H1 (cell line): Measurements from ENCODE around the gene SMIM38. TPM values are rescaled to one million over a fixed set of nuclear protein-coding genes. Genes with fewer than 3 reads are reported as not detected.

Experiments
- CTCF ChIA-PET: fragments of 300-600 bp; sonication (Branson Sonifier 250); formaldehyde crosslinking; loops from one replicate; lab custom pipeline; 2021; ENCODE audit not compliant: partially characterized antibody; lab: Charles Lee
- POLR2A ChIA-PET: fragments of 300-600 bp; sonication (Branson Sonifier 250); formaldehyde crosslinking; loops from one replicate; lab custom pipeline; 2021; ENCODE audit warnings: inconsistent platforms; ENCODE audit not compliant: partially characterized antibody; lab: Charles Lee
- DNase-seq, 2 experiments: peaks; one replicate each; pipeline versions ENCODE4 v3.0.0 to v3.0.0-alpha.2; 2010 to 2022; ENCODE audit warnings: low spot score in 2 of 2, low read depth in 1 of 2, mixed read lengths in 1 of 2
- FAIRE-seq: peaks from 2 replicates; lab custom pipeline; 2011; peaks lifted over from hg19 to GRCh38; lab: Jason Lieb, UNC
- H2AFZ ChIP-seq: 2 replicates; pipeline ENCODE4 v1.8.1; 2012; ENCODE audit warnings: low read length, inconsistent platforms
- H2AK5ac ChIP-seq: 2 replicates; pipeline ENCODE4 v1.6.1; 2013; ENCODE audit warnings: low read depth, low read length
- H2BK120ac ChIP-seq: replicated peaks from 2 replicates; pipeline ENCODE3; 2013; ENCODE audit warnings: low read depth, low read length, inconsistent platforms
- H2BK12ac ChIP-seq: 2 replicates; pipeline ENCODE4 v1.6.1; 2013; ENCODE audit warnings: low read depth, low read length
- H2BK15ac ChIP-seq: 2 replicates; pipeline ENCODE4 v1.6.1; 2013; ENCODE audit warnings: low read length
- H2BK20ac ChIP-seq: 2 replicates; pipeline ENCODE4 v1.6.1; 2013; ENCODE audit warnings: low read length
- H2BK5ac ChIP-seq: 2 replicates; pipeline ENCODE4 v1.6.1; 2013; ENCODE audit warnings: low read depth, low read length
- H3K14ac ChIP-seq: 2 replicates; pipeline ENCODE4 v1.6.1; 2013; ENCODE audit warnings: inconsistent platforms; ENCODE audit not compliant: insufficient read length
- H3K18ac ChIP-seq: 2 replicates; pipeline ENCODE4 v1.6.1; 2013; ENCODE audit warnings: low read length; ENCODE audit errors: extremely low read depth
- H3K23ac ChIP-seq: 2 replicates; pipeline ENCODE4 v1.6.1; 2013; ENCODE audit warnings: inconsistent platforms; ENCODE audit not compliant: insufficient read length
- H3K23me2 ChIP-seq: 2 replicates; pipeline ENCODE4 v1.6.1; 2013; ENCODE audit warnings: low read depth, low read length
- H3K27ac ChIP-seq: 2 replicates; pipeline ENCODE4 v1.6.1; 2011; ENCODE audit warnings: low read depth, low read length, inconsistent platforms
- H3K27me3 ChIP-seq, 4 experiments: replicated peaks in 1 of 4; 1 replicate in 1 of 4; 2 replicates in 3 of 4; pipeline versions ENCODE4 v1.6.1 to v1.8.1; 2011 to 2013; ENCODE audit warnings: low read length in 3 of 4, mild to moderate bottlenecking in 3 of 4, inconsistent platforms in 2 of 4, mixed read lengths in 2 of 4, moderate library complexity in 1 of 4; ENCODE audit not compliant: control insufficient read depth in 3 of 4, insufficient read depth in 3 of 4; ENCODE audit errors: extremely low read depth in 1 of 4
- H3K36me3 ChIP-seq, 4 experiments: 2 replicates each; pipeline versions ENCODE4 v1.6.1 to v1.8.1; 2011 to 2013; ENCODE audit warnings: mild to moderate bottlenecking in 4 of 4, low read length in 3 of 4, moderate library complexity in 2 of 4, control low read depth in 1 of 4, inconsistent platforms in 1 of 4; ENCODE audit not compliant: insufficient read depth in 4 of 4, control insufficient read depth in 2 of 4
- H3K4ac ChIP-seq: replicated peaks from 2 replicates; pipeline ENCODE3; 2013; ENCODE audit warnings: low read length, low read depth, mixed read lengths, inconsistent platforms; ENCODE audit not compliant: insufficient read length
- H3K4me1 ChIP-seq, 4 experiments: replicated peaks in 1 of 4; 1 replicate in 1 of 4; 2 replicates in 3 of 4; pipeline versions ENCODE4 v1.6.1 to v1.8.1; 2011 to 2013; ENCODE audit warnings: low read length in 3 of 4, inconsistent platforms in 2 of 4, mixed read lengths in 1 of 4; ENCODE audit not compliant: insufficient read depth in 4 of 4, control insufficient read depth in 3 of 4
- H3K4me2 ChIP-seq, 2 experiments: 2 replicates each; pipeline versions ENCODE4 v1.6.1 to v1.8.1; 2011 to 2013; ENCODE audit warnings: low read depth in 2 of 2, low read length in 2 of 2, control low read depth in 1 of 2, inconsistent platforms in 1 of 2, mild to moderate bottlenecking in 1 of 2; ENCODE audit not compliant: insufficient read depth in 1 of 2
- H3K4me3 ChIP-seq, 4 experiments: fragments of 200-600, 300-600 bp in 1 of 4; sonication (generic), shearing (Covaris generic), sonication (Bioruptor Twin) in 1 of 4; 2 replicates each; pipeline versions ENCODE4 v1.5.1 to v1.8.1; 2011 to 2016; ENCODE audit warnings: low read length in 4 of 4, low read depth in 3 of 4, control low read depth in 2 of 4, inconsistent platforms in 2 of 4, mild to moderate bottlenecking in 2 of 4, mixed read lengths in 1 of 4, moderate library complexity in 1 of 4; ENCODE audit not compliant: insufficient read depth in 2 of 4; ENCODE audit errors: extremely low read depth in 1 of 4
- H3K56ac ChIP-seq: replicated peaks from 2 replicates; pipeline ENCODE3; 2013; ENCODE audit warnings: low read depth, mild to moderate bottlenecking, mixed read lengths, low read length, inconsistent platforms; ENCODE audit not compliant: insufficient read length
- H3K79me1 ChIP-seq: 2 replicates; pipeline ENCODE4 v1.6.1; 2013; ENCODE audit warnings: low read depth, low read length, control low read depth
- H3K79me2 ChIP-seq, 2 experiments: 2 replicates each; pipeline versions ENCODE4 v1.6.1 to v1.8.1; 2012 to 2013; ENCODE audit warnings: low read length in 2 of 2, mild to moderate bottlenecking in 2 of 2, inconsistent platforms in 1 of 2; ENCODE audit not compliant: insufficient read depth in 2 of 2, control insufficient read depth in 1 of 2
- H3K9ac ChIP-seq, 4 experiments: replicated peaks in 1 of 4; 1 replicate in 1 of 4; 2 replicates in 3 of 4; pipeline versions ENCODE4 v1.6.1 to v1.8.1; 2011 to 2013; ENCODE audit warnings: low read depth in 3 of 4, low read length in 3 of 4, control low read depth in 2 of 4, mild to moderate bottlenecking in 2 of 4, moderate library complexity in 2 of 4, inconsistent platforms in 1 of 4; ENCODE audit errors: extremely low read depth in 1 of 4
- H3K9me3 ChIP-seq, 2 experiments: 2 replicates each; pipeline versions ENCODE4 v1.6.1 to v1.8.1; 2012 to 2013; ENCODE audit warnings: mild to moderate bottlenecking in 2 of 2, moderate library complexity in 2 of 2, control low read depth in 1 of 2, inconsistent platforms in 1 of 2, low read depth in 1 of 2, low read length in 1 of 2, mixed read lengths in 1 of 2; ENCODE audit not compliant: insufficient read depth in 2 of 2
- H4K20me1 ChIP-seq, 2 experiments: replicated peaks in 1 of 2; 2 replicates each; pipeline versions ENCODE3 to v1.8.1; 2011 to 2013; ENCODE audit warnings: inconsistent platforms in 2 of 2, low read length in 2 of 2, mild to moderate bottlenecking in 1 of 2; ENCODE audit not compliant: insufficient read depth in 2 of 2, control insufficient read depth in 1 of 2
- H4K5ac ChIP-seq: 2 replicates; pipeline ENCODE4 v1.6.1; 2013; ENCODE audit warnings: low read length, low read depth, mixed read lengths, inconsistent platforms; ENCODE audit not compliant: insufficient read length
- H4K8ac ChIP-seq: 2 replicates; pipeline ENCODE4 v1.8.0; 2013; ENCODE audit warnings: mild to moderate bottlenecking, moderate library complexity, low read length, inconsistent platforms; ENCODE audit not compliant: insufficient read depth; ENCODE audit errors: extremely low read depth
- H4K91ac ChIP-seq: replicated peaks from 2 replicates; pipeline ENCODE3; 2013; ENCODE audit warnings: low read length, mixed read lengths, inconsistent platforms; ENCODE audit not compliant: insufficient read length
- ATF2 ChIP-seq: IDR thresholded peaks from 2 replicates; pipeline ENCODE4 v1.6.1; 2012; ENCODE audit warnings: low read length, inconsistent platforms
- CBX8 ChIP-seq: fragments of 300-800, 300-1000 bp; sonication (generic); IDR thresholded peaks from 2 replicates; pipeline ENCODE4 v1.7.1; 2016; ENCODE audit warnings: low read depth, low read length, borderline replicate concordance
- CHD1 ChIP-seq: IDR thresholded peaks from 2 replicates; pipeline ENCODE4 v1.6.1; 2012; ENCODE audit warnings: low read depth, low read length, improper control_type of control experiment
- GABPA ChIP-seq: IDR thresholded peaks from 2 replicates; pipeline ENCODE4 v1.6.1; 2011; ENCODE audit warnings: mild to moderate bottlenecking, low read length, moderate library complexity, borderline replicate concordance; ENCODE audit not compliant: insufficient read depth
- SAP30 ChIP-seq: fragments of 300-600 bp; sonication (generic); IDR thresholded peaks from 2 replicates; pipeline ENCODE4 v1.7.1; 2012; ENCODE audit warnings: low read length, moderate library complexity, mild to moderate bottlenecking, inconsistent platforms; ENCODE audit not compliant: insufficient read depth, insufficient replicate concordance
- SP4 ChIP-seq: IDR thresholded peaks from 2 replicates; pipeline ENCODE4 v1.6.1; 2012; ENCODE audit warnings: low read length, inconsistent platforms
- TBP ChIP-seq: IDR thresholded peaks from 2 replicates; pipeline ENCODE4 v1.6.1; 2011; ENCODE audit warnings: low read depth, low read length, improper control_type of control experiment
- YY1 ChIP-seq: IDR thresholded peaks from 2 replicates; pipeline ENCODE4 v1.6.1; 2011; ENCODE audit warnings: low read depth, mild to moderate bottlenecking, low read length
- WGBS, 2 experiments: shearing (Covaris generic) in 1 of 2; methylation state at CpG; one replicate each; pipeline versions ENCODE4 v1.1.6 to v1.1.7; 2013 to 2015; ENCODE audit warnings: low lambda C conversion rate in 2 of 2, mixed read lengths in 2 of 2, inconsistent platforms in 1 of 2, low coverage in 1 of 2, missing lambda C conversion rate in 1 of 2; ENCODE audit not compliant: insufficient replicate concordance in 2 of 2, insufficient coverage in 1 of 2, insufficient read length in 1 of 2; ENCODE audit errors: extremely low coverage in 1 of 2, missing lambda C conversion rate in 1 of 2; 5-methylcytosine and 5-hydroxymethylcytosine counted together
- polyA plus RNA-seq, 7 experiments: library from polyadenylated mRNA; depleted of rRNA in 3 of 7; stranded (reverse) in 5 of 7; unstranded in 2 of 7; fragments of >200 nt in 5 of 7; fragments of 200-250 nt in 2 of 7; gene quantifications; 1 replicate in 5 of 7; 2 replicates in 1 of 7; 4 replicates in 1 of 7; pipeline versions ENCODE4 v1.2.1 to v1.2.3, GENCODE V29; 2011 to 2013; ENCODE audit warnings: missing spikeins in 2 of 7, mixed read lengths in 2 of 7
- total RNA-seq: library from RNA; stranded (reverse); fragmentation: NEBNext Ultra II Directional; extraction: Animal tissue kit (Norgen Biotek cat#: 25700); gene quantifications from 2 replicates; pipeline ENCODE4 v1.2.1, GENCODE V29; 2021

SMIM38 gene
- total and polyA plus RNA-seq, 2 of the 8 experiments (the other 6 are each of a cell fraction or from before 2014, with no cell fraction given), result 0.17 to 0.20 TPM

DNA sequence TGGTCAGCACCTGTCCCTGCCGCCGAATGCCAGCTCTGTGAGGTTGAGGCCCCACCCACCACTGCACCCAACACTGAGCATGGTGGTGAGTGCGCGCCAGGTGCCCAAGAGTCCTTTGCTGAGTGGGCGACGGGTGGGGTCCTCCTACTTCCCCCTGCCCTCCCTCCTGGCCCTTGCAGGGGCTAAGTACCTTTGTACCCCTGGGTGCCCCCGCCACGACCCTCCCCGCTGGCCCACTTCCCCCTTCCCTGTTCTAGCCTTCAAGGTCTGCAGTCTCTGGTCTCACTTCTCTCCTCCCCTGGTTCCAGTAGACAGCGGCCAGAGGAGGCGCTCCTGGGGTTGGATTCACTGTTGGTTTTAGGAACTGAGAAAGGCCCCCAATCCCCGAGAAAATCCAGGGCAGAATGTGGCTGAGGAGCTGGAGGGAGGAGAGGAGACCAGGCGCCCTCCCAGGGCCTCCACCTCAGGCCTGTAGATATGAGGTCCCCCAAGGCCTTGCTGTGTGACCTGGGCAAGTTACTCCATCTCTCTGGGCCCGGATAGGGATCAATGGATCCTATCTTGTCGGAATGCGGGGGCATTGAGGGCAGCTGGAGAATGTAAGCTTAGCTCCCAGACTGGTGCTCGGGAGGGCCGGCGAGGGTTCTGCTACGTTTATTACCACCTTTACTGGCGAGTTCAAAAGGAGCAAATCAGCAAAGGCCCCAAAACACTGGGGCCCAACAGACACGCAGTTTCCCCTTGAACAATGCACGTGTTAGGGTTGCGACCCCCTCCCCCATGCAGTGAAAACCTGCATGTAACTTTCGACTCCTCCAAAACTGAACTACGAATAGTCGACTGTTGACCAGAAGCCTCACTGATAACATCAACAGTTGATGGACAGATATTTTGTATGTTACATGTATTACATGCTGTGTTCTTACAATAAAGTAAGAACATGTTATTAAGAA, 31.9 kb upstream of the SMIM38 start:
- FAIRE-seq (no peak), DNase-seq (peak in 1 of 2 experiments; percentile 63)
- Histone ChIP-seq H3K23ac (no peak overlapping the region), H2BK5ac (peak overlapping the region; percentile 96; the same call in 1 of the 2 replicates), H4K20me1 (no peaks in the 10 kb centered on the region), H3K79me1 (no peaks in the 10 kb centered on the region), H2BK15ac (peak overlapping the region; percentile 72; the same call in 1 of the 2 replicates), H4K5ac (peak overlapping the region; percentile 61), H3K27ac (no peak overlapping the region), H3K79me2 (no peaks in the 10 kb centered on the region), H3K14ac (no peak overlapping the region), H3K27me3 (peaks cover 0 to 4% (median under 1%) of the 10 kb centered on the region in 4 experiments; a peak in 3 of 7 replicates), H2AK5ac (no peak overlapping the region), H4K91ac (peak overlapping the region; percentile 94), H3K4ac (peak overlapping the region; percentile 71), H3K9ac (no peak overlapping the region; a peak in 1 of 7 replicates), H3K9me3 (peaks cover 0 to under 1% of the 10 kb centered on the region in 2 experiments; a peak in 3 of 4 replicates), H2BK120ac (peak overlapping the region; percentile 82), H4K8ac (no peak overlapping the region; the same call in 1 of the 2 replicates), H2AFZ (no peak overlapping the region), H3K4me1 (peaks cover 0 to 26% (median 18%) of the 10 kb centered on the region in 4 experiments; a peak in 6 of 7 replicates), H3K56ac (no peak overlapping the region), H3K4me2 (peak overlapping the region; percentile 62 to 72), H2BK20ac (peak overlapping the region; percentile 24), H3K18ac (peak overlapping the region; percentile 90; the same call in 1 of the 2 replicates), H2BK12ac (peak overlapping the region; percentile 87; the same call in 1 of the 2 replicates), H3K36me3 (no peaks in the 10 kb centered on the region), H3K23me2 (peaks cover 3% of the 10 kb centered on the region; the same call in 1 of the 2 replicates), H3K4me3 (peak overlapping the region in 3 of 4 experiments; percentile 5 to 47 (median 14); a peak in 4 of 8 replicates)
- 69% methylated on average over 22 of the region's 27 CpGs; no CpG with 5 or more reads in 1 of the 2 experiments for WGBS, 2 experiments
- ChIA-PET POLR2A (interaction anchor here (0.6 to 1.6 kb wide), 4 partner anchors 87 to 515 kb away, joined by 3 to 7 read pairs (median 3); no protein-coding TSS in a partner anchor), CTCF (interaction anchor here (0.7 to 3.9 kb wide), 10 partner anchors 8 to 185 kb away, joined by 3 to 20 read pairs (median 3); no protein-coding TSS in a partner anchor)
- TF ChIP-seq GABPA (no peak), SAP30 (no peak), CHD1 (no peak), CBX8 (no peak), SP4 (no peak), ATF2 (no peak), TBP (no peak), YY1 (no peak)
